IPS-20b (cell line): Measurements from ENCODE around the gene SLC22A1.
A peak's percentile ranks its signal among the peaks of the same experiment; 100 is the strongest.
"Not testable (repeated sequence)": the region's sequence is repeated elsewhere in the genome, so short reads cannot be mapped to it uniquely, and the experiment has no call there.

Experiments used
- H3K27ac ChIP-seq: one replicate; pipeline ENCODE4 v1.5.1; 2013; ENCODE audit warnings: low read length
- H3K27me3 ChIP-seq: 2 replicates; pipeline ENCODE4 v1.6.1; 2013; ENCODE audit warnings: mild to moderate bottlenecking, low read length, inconsistent platforms; ENCODE audit not compliant: insufficient read depth
- H3K36me3 ChIP-seq: 2 replicates; pipeline ENCODE4 v1.6.1; 2013; ENCODE audit warnings: low read depth, mild to moderate bottlenecking, inconsistent platforms, low read length, moderate library complexity; ENCODE audit not compliant: insufficient read depth
- H3K4me1 ChIP-seq: 2 replicates; pipeline ENCODE4 v1.6.1; 2013; ENCODE audit warnings: mild to moderate bottlenecking, control low read depth, inconsistent platforms, low read length, moderate library complexity; ENCODE audit not compliant: insufficient read depth
- H3K4me3 ChIP-seq: 2 replicates; pipeline ENCODE4 v1.5.1; 2013; ENCODE audit warnings: mild to moderate bottlenecking, low read length, inconsistent platforms
- H3K9ac ChIP-seq: 2 replicates; pipeline ENCODE4 v1.6.1; 2013; ENCODE audit warnings: low read depth, mild to moderate bottlenecking, inconsistent platforms, low read length, moderate library complexity
- H3K9me3 ChIP-seq: 2 replicates; pipeline ENCODE4 v1.6.1; 2013; ENCODE audit warnings: mild to moderate bottlenecking, low read depth, low read length, inconsistent platforms; ENCODE audit not compliant: insufficient read depth

Gene SLC22A1

DNA sequence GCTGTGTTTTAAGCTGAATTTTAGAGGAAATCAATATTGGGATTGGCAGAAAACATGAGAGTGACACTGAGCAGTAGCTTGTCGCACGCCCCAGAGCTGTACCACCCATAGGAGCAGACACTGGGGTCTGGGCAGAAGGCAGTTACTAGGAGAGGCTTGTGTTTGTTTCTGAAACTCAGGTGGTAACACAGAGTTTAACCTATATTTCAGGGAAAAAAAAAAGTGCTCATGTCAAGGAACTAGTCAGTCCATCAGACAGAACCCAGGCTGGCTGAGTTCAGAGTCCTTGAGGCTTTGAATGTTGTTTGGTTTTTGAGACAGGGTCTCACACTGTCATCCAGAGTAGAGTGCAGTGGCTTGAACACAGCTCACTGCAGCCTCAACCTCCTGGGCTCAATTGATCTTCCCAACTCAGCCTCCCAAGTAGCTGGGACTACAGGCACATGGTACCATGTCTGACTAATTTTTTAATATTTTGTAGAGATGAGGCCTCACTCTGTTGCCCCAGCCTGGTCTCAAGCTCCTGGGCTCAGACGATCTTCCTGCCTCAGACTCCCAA is 6.6 kb downstream of the SLC22A1 start:
- H3K36me3 ChIP-seq, result no peaks in the 10 kb centered on the region
- no peaks in the 10 kb centered on the region for H3K9me3 ChIP-seq
- peaks cover 5% of the 10 kb centered on the region for H3K27me3 ChIP-seq
- peaks cover 14% of the 10 kb centered on the region; the same call in 1 of the 2 replicates for H3K4me1 ChIP-seq
- H3K27ac ChIP-seq, result no peak overlapping the region
- H3K9ac ChIP-seq, result no peak overlapping the region
- no peak overlapping the region for H3K4me3 ChIP-seq

GRCh38 chr6:160128879-160129516 is 7.4 kb downstream of the SLC22A1 start:
- Histone ChIP-seq H3K4me1 (peaks cover 16% of the 10 kb centered on the region; the same call in 1 of the 2 replicates), H3K27me3 (peaks cover 8% of the 10 kb centered on the region), H3K9ac (no peak overlapping the region), H3K4me3 (no peak overlapping the region), H3K27ac (no peak overlapping the region), H3K9me3 (no peaks in the 10 kb centered on the region), H3K36me3 (no peaks in the 10 kb centered on the region)

GRCh38 chr6:160129881-160130615 is 8.4 kb downstream of the SLC22A1 start:
- Histone ChIP-seq H3K27ac (no peak overlapping the region), H3K9ac (no peak overlapping the region), H3K4me1 (peaks cover 16% of the 10 kb centered on the region; the same call in 1 of the 2 replicates), H3K27me3 (peaks cover 8% of the 10 kb centered on the region), H3K4me3 (no peak overlapping the region), H3K9me3 (no peaks in the 10 kb centered on the region), H3K36me3 (no peaks in the 10 kb centered on the region)

DNA sequence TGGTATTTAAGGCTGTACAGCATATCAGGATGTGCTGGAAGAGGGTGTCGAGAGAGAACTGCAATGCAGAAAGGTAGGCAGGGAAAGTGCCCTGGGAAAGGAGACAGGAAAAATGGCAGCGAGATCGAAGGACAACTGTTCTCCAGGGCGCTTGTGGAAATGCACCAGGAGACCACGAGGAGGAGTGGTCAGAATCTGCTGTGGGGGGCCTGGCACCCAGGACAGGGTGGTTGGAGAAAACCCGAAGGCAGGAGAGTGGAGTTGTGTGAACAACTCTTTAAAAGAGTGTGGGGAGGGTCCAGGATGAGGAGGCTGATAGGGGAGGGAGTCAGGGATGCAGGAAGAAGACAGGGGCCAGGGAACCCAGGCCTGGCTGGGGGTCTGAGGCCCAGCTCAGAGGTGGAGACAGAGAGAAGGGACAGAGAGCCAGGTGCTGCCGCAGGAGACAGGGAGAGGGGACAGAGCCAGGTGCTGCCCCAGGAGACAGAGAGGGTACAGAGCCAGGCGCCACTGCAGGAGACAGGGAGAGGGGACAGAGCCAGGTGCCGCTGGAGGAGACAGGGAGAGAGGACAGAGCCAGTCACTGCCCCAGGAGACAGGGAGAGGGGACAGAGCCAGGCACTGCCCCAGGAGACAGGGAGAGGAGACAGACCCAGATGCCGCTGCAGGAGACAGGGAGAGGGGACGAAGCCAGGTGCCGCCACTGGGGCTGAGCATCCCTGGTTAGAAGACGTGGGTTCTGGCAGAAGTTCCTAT is 9.3 kb downstream of the SLC22A1 start:
- H3K27me3 ChIP-seq, result peaks cover 16% of the 10 kb centered on the region
- no peak overlapping the region for H3K27ac ChIP-seq
- no peak overlapping the region for H3K9ac ChIP-seq
- no peak overlapping the region for H3K4me3 ChIP-seq
- peaks cover 16% of the 10 kb centered on the region; the same call in 1 of the 2 replicates for H3K4me1 ChIP-seq
- H3K36me3 ChIP-seq, result no peaks in the 10 kb centered on the region
- H3K9me3 ChIP-seq, result no peaks in the 10 kb centered on the region

- H3K36me3 ChIP-seq, result no peaks in the 10 kb centered on the region
- H3K9ac ChIP-seq, result no peak overlapping the region
- peaks cover 16% of the 10 kb centered on the region for H3K27me3 ChIP-seq
- H3K4me1 ChIP-seq, result peaks cover 16% of the 10 kb centered on the region; the same call in 1 of the 2 replicates
- H3K27ac ChIP-seq, result no peak overlapping the region
- no peaks in the 10 kb centered on the region for H3K9me3 ChIP-seq
- H3K4me3 ChIP-seq, result no peak overlapping the region
Measured at GRCh38 chr6:160131636-160132296, 10.2 kb downstream of the SLC22A1 start.

- H3K4me1 ChIP-seq, result peaks cover 16% of the 10 kb centered on the region; the same call in 1 of the 2 replicates
- no peaks in the 10 kb centered on the region for H3K9me3 ChIP-seq
- peaks cover 16% of the 10 kb centered on the region for H3K27me3 ChIP-seq
- no peaks in the 10 kb centered on the region for H3K36me3 ChIP-seq
- no peak overlapping the region for H3K9ac ChIP-seq
- H3K4me3 ChIP-seq, result peak overlapping the region; percentile 28; the same call in 1 of the 2 replicates
- H3K27ac ChIP-seq, result no peak overlapping the region
Measured at GRCh38 chr6:160132297-160132637, 10.7 kb downstream of the SLC22A1 start.

- no peaks in the 10 kb centered on the region for H3K36me3 ChIP-seq
- peaks cover 16% of the 10 kb centered on the region for H3K27me3 ChIP-seq
- H3K27ac ChIP-seq, result no peak overlapping the region
- no peaks in the 10 kb centered on the region for H3K9me3 ChIP-seq
- H3K4me3 ChIP-seq, result peak overlapping the region; percentile 31
- peaks cover 16% of the 10 kb centered on the region; the same call in 1 of the 2 replicates for H3K4me1 ChIP-seq
- no peak overlapping the region for H3K9ac ChIP-seq
Measured at GRCh38 chr6:160132776-160133338, 11.2 kb downstream of the SLC22A1 start.

DNA sequence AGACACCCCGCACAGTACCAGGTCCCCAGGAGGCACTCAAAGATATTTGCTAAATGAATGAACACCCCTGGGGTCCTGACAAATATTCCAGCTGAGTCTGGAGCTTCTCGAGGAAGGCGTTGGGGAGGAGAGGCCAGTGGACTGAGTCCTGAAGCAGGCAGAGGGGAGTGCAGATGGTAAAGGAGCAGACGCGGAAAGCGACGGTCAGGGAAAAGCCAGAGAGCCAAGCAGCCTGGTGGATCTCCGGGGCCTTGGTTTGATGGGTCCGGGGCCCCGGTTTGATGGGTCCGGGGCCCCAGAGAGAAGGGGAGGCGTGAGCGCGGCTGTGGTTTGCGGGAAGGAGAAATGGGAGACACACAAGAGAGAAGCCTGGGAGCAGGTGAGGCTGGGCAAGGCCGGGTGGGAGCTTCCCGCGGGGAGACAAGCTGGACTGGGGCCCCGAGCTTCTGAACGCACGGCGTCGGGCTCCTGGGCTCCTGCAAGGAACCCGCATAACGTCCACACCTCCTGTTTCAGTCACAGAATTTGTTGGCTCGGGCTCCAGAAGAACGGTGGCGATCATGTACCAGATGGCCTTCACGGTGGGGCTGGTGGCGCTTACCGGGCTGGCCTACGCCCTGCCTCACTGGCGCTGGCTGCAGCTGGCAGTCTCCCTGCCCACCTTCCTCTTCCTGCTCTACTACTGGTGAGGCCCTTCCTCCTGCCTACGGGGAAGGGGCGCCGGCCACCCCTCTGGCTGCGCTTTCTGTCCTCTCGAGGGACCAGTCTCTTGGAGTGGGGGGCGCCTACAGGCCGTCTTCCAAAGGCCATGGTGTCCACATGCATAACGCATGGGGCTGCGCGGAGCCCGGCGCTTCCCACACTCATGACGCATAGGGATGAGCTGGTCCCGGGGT is 12.1 kb downstream of the SLC22A1 start:
- Histone ChIP-seq H3K27ac (no peak overlapping the region), H3K4me1 (peaks cover 16% of the 10 kb centered on the region; the same call in 1 of the 2 replicates), H3K9ac (no peak overlapping the region), H3K27me3 (peaks cover 16% of the 10 kb centered on the region), H3K9me3 (no peaks in the 10 kb centered on the region), H3K4me3 (peak overlapping the region; percentile 31; the same call in 1 of the 2 replicates), H3K36me3 (no peaks in the 10 kb centered on the region)

- Histone ChIP-seq H3K4me1 (peaks cover 16% of the 10 kb centered on the region; the same call in 1 of the 2 replicates), H3K27me3 (peaks cover 16% of the 10 kb centered on the region)
- H3K9me3 ChIP-seq, result not testable (repeated sequence)
Measured at GRCh38 chr6:160134337-160134751, 12.7 kb downstream of the SLC22A1 start.

GRCh38 chr6:160134779-160135547 is 13.3 kb downstream of the SLC22A1 start:
- H3K27me3 ChIP-seq, result peaks cover 16% of the 10 kb centered on the region
- H3K9ac ChIP-seq, result no peak overlapping the region
- no peaks in the 10 kb centered on the region for H3K36me3 ChIP-seq
- H3K4me3 ChIP-seq, result no peak overlapping the region
- no peak overlapping the region for H3K27ac ChIP-seq
- no peaks in the 10 kb centered on the region for H3K9me3 ChIP-seq
- peaks cover 16% of the 10 kb centered on the region; the same call in 1 of the 2 replicates for H3K4me1 ChIP-seq

More at GRCh38 chr6:160134337-160134751, 12.7 kb downstream of the SLC22A1 start:
- H3K9ac ChIP-seq, H3K4me3 ChIP-seq, H3K36me3 ChIP-seq, H3K27ac ChIP-seq: not testable (repeated sequence)
